DND-41 (cell line): ENCODE measurements around the gene FOXL1.

Source experiments
- ATAC-seq: fragments of 200-7000 bp; cut with Tn5 transposase; 3 replicates; pipeline ENCODE4 v1.9.1; 2021; ENCODE audit warnings: low read depth; ENCODE audit not compliant: insufficient read depth
- DNase-seq: peaks from one replicate; pipeline ENCODE4 v3.0.0-alpha.2; 2020
- H2AFZ ChIP-seq: 2 replicates; pipeline ENCODE4 v1.6.0; 2012; ENCODE audit warnings: low read depth, low read length
- H3K27ac ChIP-seq: 2 replicates; pipeline ENCODE4 v1.5.1; 2012; ENCODE audit warnings: low read length, inconsistent platforms
- H3K27me3 ChIP-seq: fragments of 200-600 bp; sonication (generic); 2 replicates; pipeline ENCODE4 v1.6.0; 2012; ENCODE audit warnings: low read length, mild to moderate bottlenecking, inconsistent platforms; ENCODE audit not compliant: insufficient read depth, poor library complexity
- H3K36me3 ChIP-seq: 2 replicates; pipeline ENCODE4 v1.5.1; 2012; ENCODE audit warnings: low read length, inconsistent platforms; ENCODE audit not compliant: insufficient read depth
- H3K4me1 ChIP-seq: 2 replicates; pipeline ENCODE4 v1.5.1; 2012; ENCODE audit warnings: mild to moderate bottlenecking, low read length; ENCODE audit not compliant: insufficient read depth
- H3K4me2 ChIP-seq: 2 replicates; pipeline ENCODE4 v1.6.0; 2012; ENCODE audit warnings: mild to moderate bottlenecking, moderate library complexity, low read length, inconsistent platforms; ENCODE audit not compliant: insufficient read depth
- H3K4me3 ChIP-seq, 2 experiments: fragments of 200-600 bp in 1 of 2; shearing (Covaris generic) in 1 of 2; 2 replicates each; pipeline ENCODE4 v1.5.1; 2012 to 2016; ENCODE audit warnings: inconsistent platforms in 2 of 2, low read length in 2 of 2, mild to moderate bottlenecking in 2 of 2, low read depth in 1 of 2, moderate library complexity in 1 of 2
- H3K79me2 ChIP-seq: 2 replicates; pipeline ENCODE4 v1.6.0; 2012; ENCODE audit warnings: low read length, inconsistent platforms; ENCODE audit not compliant: insufficient read depth
- H3K9ac ChIP-seq: 2 replicates; pipeline ENCODE4 v1.6.0; 2012; ENCODE audit warnings: low read depth, mild to moderate bottlenecking, inconsistent platforms, low read length, moderate library complexity
- H3K9me3 ChIP-seq: 2 replicates; pipeline ENCODE4 v1.5.1; 2012; ENCODE audit warnings: low read length, moderate library complexity, mild to moderate bottlenecking, inconsistent platforms; ENCODE audit not compliant: insufficient read depth, severe bottlenecking
- H4K20me1 ChIP-seq: 2 replicates; pipeline ENCODE4 v1.6.0; 2012; ENCODE audit warnings: low read length; ENCODE audit not compliant: insufficient read depth
- EZH2 ChIP-seq: IDR thresholded peaks from 3 replicates; pipeline ENCODE4 v1.6.1; 2012; ENCODE audit warnings: borderline replicate concordance, low read depth, mild to moderate bottlenecking, moderate library complexity, low read length, inconsistent platforms; ENCODE audit not compliant: severe bottlenecking
- TF ChIP-seq, protein P1 (sequence below): IDR thresholded peaks from 2 replicates; pipeline ENCODE4 v1.5.1; 2012; ENCODE audit warnings: borderline replicate concordance, low read length, moderate library complexity, mild to moderate bottlenecking; ENCODE audit not compliant: poor library complexity, severe bottlenecking; ENCODE audit errors: extremely low read depth

FOXL1 gene

DNA sequence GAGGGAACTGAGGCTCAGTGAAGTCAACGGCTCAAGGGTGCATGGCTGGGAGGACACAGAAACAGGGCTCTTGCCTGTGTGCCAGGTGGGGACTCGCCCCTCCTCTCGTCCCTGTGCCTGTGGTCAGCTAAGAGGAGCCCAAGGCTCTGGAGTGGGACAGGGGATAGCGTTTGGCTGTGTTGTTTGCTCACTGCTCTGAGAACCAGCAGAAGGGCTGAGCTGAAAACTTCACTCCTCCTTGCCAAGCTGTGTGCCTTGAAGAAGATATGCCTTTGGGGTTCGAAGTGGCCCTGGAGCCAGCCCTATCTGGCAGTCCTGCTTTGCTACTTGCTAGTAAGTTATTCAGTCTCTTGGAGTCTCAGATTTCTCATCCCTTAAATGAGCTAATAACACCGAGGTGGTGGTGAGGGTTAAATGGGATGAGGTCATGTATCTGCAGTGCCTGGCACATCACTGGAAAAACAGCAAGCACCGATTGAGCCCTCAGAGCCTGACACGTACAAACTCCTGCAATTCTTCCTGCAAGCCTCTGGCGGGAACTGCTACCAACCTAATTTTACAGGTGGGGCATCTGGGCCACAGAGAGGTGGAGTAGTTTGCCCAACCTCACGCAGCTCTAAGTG is 17.7 kb downstream of the FOXL1 start:
- TF ChIP-seq, protein P1, sequence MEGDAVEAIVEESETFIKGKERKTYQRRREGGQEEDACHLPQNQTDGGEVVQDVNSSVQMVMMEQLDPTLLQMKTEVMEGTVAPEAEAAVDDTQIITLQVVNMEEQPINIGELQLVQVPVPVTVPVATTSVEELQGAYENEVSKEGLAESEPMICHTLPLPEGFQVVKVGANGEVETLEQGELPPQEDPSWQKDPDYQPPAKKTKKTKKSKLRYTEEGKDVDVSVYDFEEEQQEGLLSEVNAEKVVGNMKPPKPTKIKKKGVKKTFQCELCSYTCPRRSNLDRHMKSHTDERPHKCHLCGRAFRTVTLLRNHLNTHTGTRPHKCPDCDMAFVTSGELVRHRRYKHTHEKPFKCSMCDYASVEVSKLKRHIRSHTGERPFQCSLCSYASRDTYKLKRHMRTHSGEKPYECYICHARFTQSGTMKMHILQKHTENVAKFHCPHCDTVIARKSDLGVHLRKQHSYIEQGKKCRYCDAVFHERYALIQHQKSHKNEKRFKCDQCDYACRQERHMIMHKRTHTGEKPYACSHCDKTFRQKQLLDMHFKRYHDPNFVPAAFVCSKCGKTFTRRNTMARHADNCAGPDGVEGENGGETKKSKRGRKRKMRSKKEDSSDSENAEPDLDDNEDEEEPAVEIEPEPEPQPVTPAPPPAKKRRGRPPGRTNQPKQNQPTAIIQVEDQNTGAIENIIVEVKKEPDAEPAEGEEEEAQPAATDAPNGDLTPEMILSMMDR = no peak
- TF ChIP-seq EZH2 = no peak
- Histone ChIP-seq H3K36me3 (no peaks in the 10 kb centered on the region), H2AFZ (no peak overlapping the region), H3K4me3 (no peak overlapping the region), H3K79me2 (no peaks in the 10 kb centered on the region), H4K20me1 (no peaks in the 10 kb centered on the region), H3K4me1 (no peaks in the 10 kb centered on the region), H3K4me2 (no peak overlapping the region), H3K9ac (no peak overlapping the region), H3K9me3 (no peaks in the 10 kb centered on the region), H3K27ac (no peak overlapping the region), H3K27me3 (peaks cover 30% of the 10 kb centered on the region)
- ATAC-seq (no peak), DNase-seq (no peak)

- H3K4me3 ChIP-seq = no peak overlapping the region
Observed at GRCh38 chr16:86597126-86597879, 19.0 kb downstream of the FOXL1 start.

DNA sequence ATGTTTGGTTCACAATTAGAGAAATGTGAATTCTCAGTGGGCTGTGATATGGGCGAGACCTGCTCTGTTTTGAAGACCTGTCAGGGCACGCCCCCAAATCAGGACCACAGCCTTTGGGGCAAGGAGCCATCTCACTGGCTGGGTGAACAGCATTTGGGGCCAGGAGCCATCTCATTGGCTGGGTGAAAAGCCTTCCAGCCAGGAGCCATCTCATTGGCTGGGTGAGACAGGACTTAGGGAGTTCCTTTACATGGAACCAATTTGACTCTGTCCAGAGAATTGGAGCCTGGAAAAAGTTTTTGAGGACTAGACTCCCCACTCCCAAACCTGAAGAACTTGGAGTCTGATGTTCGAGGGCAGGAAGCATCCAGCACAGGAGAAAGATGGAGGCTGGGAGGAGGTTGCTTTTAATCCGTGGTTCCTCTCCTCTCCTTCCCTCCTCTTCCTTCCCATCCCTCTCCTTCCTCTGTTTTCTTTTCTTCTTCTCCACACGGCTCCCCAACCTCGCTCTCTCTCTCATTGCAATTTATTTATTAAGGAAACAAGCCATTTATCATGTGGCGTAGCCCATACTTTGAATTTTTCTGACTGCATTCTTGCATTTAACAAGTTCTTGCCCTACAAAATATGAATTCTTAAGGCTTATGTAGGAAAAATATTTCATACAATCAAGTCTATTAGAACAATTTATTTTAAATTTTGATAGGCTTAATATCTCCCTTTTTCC is 19.7 kb downstream of the FOXL1 start:
- Histone ChIP-seq H3K27ac (no peak overlapping the region), H3K9me3 (no peaks in the 10 kb centered on the region), H3K36me3 (no peaks in the 10 kb centered on the region), H3K4me1 (no peaks in the 10 kb centered on the region), H3K9ac (no peak overlapping the region), H3K4me3 (no peak overlapping the region), H3K27me3 (peaks cover 27% of the 10 kb centered on the region), H2AFZ (no peak overlapping the region), H3K4me2 (no peak overlapping the region), H4K20me1 (no peaks in the 10 kb centered on the region), H3K79me2 (no peaks in the 10 kb centered on the region)
- DNase-seq (no peak), ATAC-seq (no peak; the same call in 2 of the 3 replicates)
- no peak for TF ChIP-seq EZH2

More at GRCh38 chr16:86597126-86597879, 19.0 kb downstream of the FOXL1 start:
- Histone ChIP-seq H3K9me3 (no peaks in the 10 kb centered on the region), H3K4me2 (no peak overlapping the region), H3K9ac (no peak overlapping the region), H4K20me1 (no peaks in the 10 kb centered on the region), H3K4me1 (no peaks in the 10 kb centered on the region), H3K79me2 (no peaks in the 10 kb centered on the region), H3K36me3 (no peaks in the 10 kb centered on the region), H2AFZ (no peak overlapping the region), H3K27ac (no peak overlapping the region), H3K27me3 (peaks cover 30% of the 10 kb centered on the region)
- DNase-seq (no peak), ATAC-seq (no peak)
- TF ChIP-seq EZH2 = no peak
- TF ChIP-seq, protein P1 = no peak
